ENCODE results near the gene GPR155. TPM values are rescaled to one million over a fixed set of nuclear protein-coding genes. Genes with fewer than 3 reads are reported as not detected.
"Not testable (repeated sequence)": the region's sequence is repeated elsewhere in the genome, so short reads cannot be mapped to it uniquely, and the experiment has no call there.

GPR155 gene
- total RNA-seq, 4 donors from 2014 or later: 2.1 to 9.9 (median 3.6) TPM

GRCh38 chr2:174431902-174432301 lies 54.9 kb downstream of the GPR155 start:
- no peaks in the 10 kb centered on the region for H3K27me3 ChIP-seq
- intact Hi-C loops (cut with DNase I): no loop called here
- no peaks in the 10 kb centered on the region for H3K4me1 ChIP-seq
- peaks cover 0 to 76% (median 0%) of the 10 kb centered on the region in 3 donors for H3K36me3 ChIP-seq
- H3K27ac ChIP-seq: no peak overlapping the region
- no peaks in the 10 kb centered on the region for H3K9me3 ChIP-seq
- TF ChIP-seq POLR2A (IDR thresholded peaks at IDR 0.05) (no peak), CTCF (IDR thresholded peaks at IDR 0.05) (no peak)
- no peak overlapping the region for H3K4me3 ChIP-seq
- DNase-seq: no peak
- WGBS, 2 donors: 90 to 100% methylated on average over 1 of the region's 1 CpG

GRCh38 chr2:174430066-174430465 lies 56.8 kb downstream of the GPR155 start:
- WGBS, 2 donors: 90 to 92% methylated on average over 2 of the region's 2 CpGs
- Histone ChIP-seq H3K9me3 (no peaks in the 10 kb centered on the region), H3K36me3 (peaks cover 0 to 78% (median 0%) of the 10 kb centered on the region in 3 donors), H3K27me3 (no peaks in the 10 kb centered on the region), H3K4me1 (no peaks in the 10 kb centered on the region), H3K4me3 (no peak overlapping the region), H3K27ac (no peak overlapping the region)
- intact Hi-C loops (cut with DNase I): no loop called here
- TF ChIP-seq CTCF (IDR thresholded peaks at IDR 0.05) (no peak), POLR2A (IDR thresholded peaks at IDR 0.05) (no peak)
- no peak for DNase-seq

DNA sequence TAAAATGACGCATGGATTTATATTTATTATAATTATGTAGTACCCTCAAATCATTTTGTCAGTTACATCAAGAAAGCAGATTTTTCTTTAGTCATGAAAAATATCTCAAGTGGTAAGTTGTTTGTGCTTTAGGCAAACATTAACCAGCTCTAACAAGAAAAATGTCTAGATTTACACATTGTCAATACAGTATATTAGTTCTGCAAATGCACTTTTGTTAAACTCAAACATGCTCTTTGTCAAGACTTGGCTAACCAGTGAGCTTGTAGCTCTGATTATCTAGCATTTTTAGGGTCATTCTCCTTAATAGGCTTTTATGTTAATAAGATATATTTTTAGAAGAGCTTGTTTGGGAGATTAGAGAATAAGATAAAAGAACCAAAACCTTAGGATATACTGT lies 58.6 kb downstream of the GPR155 start:
- H3K36me3 ChIP-seq: peaks cover 0 to 84% (median 0%) of the 10 kb centered on the region in 3 donors
- no peak overlapping the region for H3K27ac ChIP-seq
- no peak for DNase-seq
- TF ChIP-seq POLR2A (IDR thresholded peaks at IDR 0.05) (no peak), CTCF (IDR thresholded peaks at IDR 0.05) (no peak)
- H3K27me3 ChIP-seq: no peaks in the 10 kb centered on the region
- H3K9me3 ChIP-seq: no peaks in the 10 kb centered on the region
- no peaks in the 10 kb centered on the region for H3K4me1 ChIP-seq
- H3K4me3 ChIP-seq: no peak overlapping the region
- WGBS, 2 donors: 93 to 96% methylated on average over 1 of the region's 1 CpG
- intact Hi-C loops (cut with DNase I): no loop called here

GRCh38 chr2:174412256-174412655 lies 74.6 kb downstream of the GPR155 start:
- TF ChIP-seq POLR2A (IDR thresholded peaks at IDR 0.05): no peak
- no peak for TF ChIP-seq CTCF (IDR thresholded peaks at IDR 0.05)

GRCh38 chr2:174410039-174410438 lies 76.8 kb downstream of the GPR155 start:
- H3K27ac ChIP-seq: peak overlapping the region; percentile 21 to 67 (median 54)
- peak overlapping the region; percentile 1 to 51 (median 20) for H3K4me3 ChIP-seq
- WGBS, 2 donors: 53 to 96% methylated on average over 3 to 12 of the region's 31 CpGs
- H3K4me1 ChIP-seq; H3K9me3 ChIP-seq; H3K27me3 ChIP-seq; intact Hi-C loops (cut with DNase I); DNase-seq: not testable (repeated sequence)
- H3K36me3 ChIP-seq: peaks cover 0 to 22% (median 0%) of the 10 kb centered on the region in 3 donors

More at GRCh38 chr2:174412256-174412655, 74.6 kb downstream of the GPR155 start:
- H3K36me3 ChIP-seq: peaks cover 0 to 40% (median 0%) of the 10 kb centered on the region in 3 donors
- no peak for DNase-seq
- H3K9me3 ChIP-seq: no peaks in the 10 kb centered on the region
- H3K27ac ChIP-seq: no peak overlapping the region
- no peak overlapping the region for H3K4me3 ChIP-seq
- H3K27me3 ChIP-seq: no peaks in the 10 kb centered on the region
- intact Hi-C loops (cut with DNase I): no loop called here
- no peaks in the 10 kb centered on the region for H3K4me1 ChIP-seq

GRCh38 chr2:174403628-174404027 lies 83.2 kb downstream of the GPR155 start:
- H3K4me3 ChIP-seq: no peak overlapping the region
- intact Hi-C loops (cut with DNase I): no loop called here

More at GRCh38 chr2:174403628-174404027, 83.2 kb downstream of the GPR155 start:
- H3K36me3 ChIP-seq: peaks cover 0 to 44% (median 0%) of the 10 kb centered on the region in 3 donors
- H3K27me3 ChIP-seq: no peaks in the 10 kb centered on the region
- no peak overlapping the region for H3K27ac ChIP-seq
- TF ChIP-seq POLR2A (IDR thresholded peaks at IDR 0.05) (no peak), CTCF (IDR thresholded peaks at IDR 0.05) (no peak)
- no peak for DNase-seq
- no peaks in the 10 kb centered on the region for H3K4me1 ChIP-seq
- no peaks in the 10 kb centered on the region for H3K9me3 ChIP-seq
